ENCODE results near the gene CNN2. TPM values are rescaled to one million over a fixed set of nuclear protein-coding genes. Genes with fewer than 3 reads are reported as not detected.

Gene CNN2
- total RNA-seq, 1 donor from 2014 or later = 226 TPM

DNA sequence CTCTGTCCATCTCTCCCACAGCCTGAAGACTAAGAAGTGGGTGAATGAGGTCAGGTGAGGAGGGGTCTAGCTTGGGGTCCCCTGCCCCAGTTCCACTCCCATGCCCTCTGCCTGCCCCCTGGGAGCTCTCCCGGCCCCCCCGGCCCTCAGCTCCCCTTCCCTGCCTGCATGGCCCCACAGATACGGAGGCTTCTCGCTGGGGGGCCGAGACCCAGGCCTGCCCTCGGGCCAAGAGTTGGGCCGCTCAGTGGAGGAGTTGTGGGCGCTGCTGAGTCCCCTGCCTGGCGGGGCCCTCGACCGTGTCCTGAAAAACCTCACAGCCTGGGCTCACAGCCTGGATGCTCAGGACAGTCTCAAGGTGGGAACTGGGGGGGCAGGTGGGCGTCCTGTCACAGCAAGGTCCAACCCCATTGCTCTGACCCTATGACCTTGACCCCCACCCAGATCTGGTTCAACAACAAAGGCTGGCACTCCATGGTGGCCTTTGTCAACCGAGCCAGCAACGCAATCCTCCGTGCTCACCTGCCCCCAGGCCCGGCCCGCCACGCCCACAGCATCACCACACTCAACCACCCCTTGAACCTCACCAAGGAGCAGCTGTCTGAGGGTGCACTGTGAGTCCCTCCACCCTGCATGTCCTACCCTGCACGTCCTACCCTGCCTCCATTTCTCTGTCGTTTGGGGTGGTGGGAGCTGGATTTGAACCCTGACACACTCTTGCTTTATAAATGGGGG lies 29.6 kb downstream of the CNN2 start:
- DNase-seq (ENCODE audit: low spot score, unreplicated experiment) = no peak
- no peaks in the 10 kb centered on the region for H3K4me1 Mint-ChIP-seq (ENCODE audit: low read depth)
- H3K9me3 Mint-ChIP-seq (ENCODE audit: low read depth) = no peaks in the 10 kb centered on the region
- no peak for TF ChIP-seq CTCF (IDR thresholded peaks at IDR 0.05; ENCODE audit: unreplicated experiment)
- H3K36me3 Mint-ChIP-seq (ENCODE audit: insufficient read depth) = peaks cover 7% of the 10 kb centered on the region
- no peaks in the 10 kb centered on the region for H3K27me3 Mint-ChIP-seq
- peak overlapping the region; percentile 71 for H3K27ac Mint-ChIP-seq
- H3K4me3 Mint-ChIP-seq (ENCODE audit: low read depth) = no peak overlapping the region

- no peak for TF ChIP-seq CTCF (IDR thresholded peaks at IDR 0.05; ENCODE audit: unreplicated experiment)
- H3K9me3 Mint-ChIP-seq (ENCODE audit: low read depth) = no peaks in the 10 kb centered on the region
- H3K36me3 Mint-ChIP-seq (ENCODE audit: insufficient read depth) = peaks cover 7% of the 10 kb centered on the region
- H3K27me3 Mint-ChIP-seq = no peaks in the 10 kb centered on the region
- H3K27ac Mint-ChIP-seq = no peak overlapping the region
- no peaks in the 10 kb centered on the region for H3K4me1 Mint-ChIP-seq (ENCODE audit: low read depth)
- DNase-seq (ENCODE audit: low spot score, unreplicated experiment) = no peak
- H3K4me3 Mint-ChIP-seq (ENCODE audit: low read depth) = no peak overlapping the region
Observed at GRCh38 chr19:1057176-1057855, 30.9 kb downstream of the CNN2 start.

- peaks cover 7% of the 10 kb centered on the region for H3K36me3 Mint-ChIP-seq (ENCODE audit: insufficient read depth)
- DNase-seq (ENCODE audit: low spot score, unreplicated experiment) = no peak
- no peaks in the 10 kb centered on the region for H3K9me3 Mint-ChIP-seq (ENCODE audit: low read depth)
- no peaks in the 10 kb centered on the region for H3K27me3 Mint-ChIP-seq
- no peak for TF ChIP-seq CTCF (IDR thresholded peaks at IDR 0.05; ENCODE audit: unreplicated experiment)
- no peaks in the 10 kb centered on the region for H3K4me1 Mint-ChIP-seq (ENCODE audit: low read depth)
- no peak overlapping the region for H3K27ac Mint-ChIP-seq
- H3K4me3 Mint-ChIP-seq (ENCODE audit: low read depth) = no peak overlapping the region
Observed at GRCh38 chr19:1058112-1058511, 31.7 kb downstream of the CNN2 start.

- Mint-ChIP-seq H3K4me3 (ENCODE audit: low read depth) (no peak overlapping the region), H3K9me3 (ENCODE audit: low read depth) (no peaks in the 10 kb centered on the region), H3K27me3 (peaks cover 9% of the 10 kb centered on the region), H3K36me3 (ENCODE audit: insufficient read depth) (peaks cover 7% of the 10 kb centered on the region), H3K27ac (no peak overlapping the region), H3K4me1 (ENCODE audit: low read depth) (no peaks in the 10 kb centered on the region)
- no peak for TF ChIP-seq CTCF (IDR thresholded peaks at IDR 0.05; ENCODE audit: unreplicated experiment)
- DNase-seq (ENCODE audit: low spot score, unreplicated experiment) = no peak
Observed at GRCh38 chr19:1060689-1061088, 34.3 kb downstream of the CNN2 start.

DNA sequence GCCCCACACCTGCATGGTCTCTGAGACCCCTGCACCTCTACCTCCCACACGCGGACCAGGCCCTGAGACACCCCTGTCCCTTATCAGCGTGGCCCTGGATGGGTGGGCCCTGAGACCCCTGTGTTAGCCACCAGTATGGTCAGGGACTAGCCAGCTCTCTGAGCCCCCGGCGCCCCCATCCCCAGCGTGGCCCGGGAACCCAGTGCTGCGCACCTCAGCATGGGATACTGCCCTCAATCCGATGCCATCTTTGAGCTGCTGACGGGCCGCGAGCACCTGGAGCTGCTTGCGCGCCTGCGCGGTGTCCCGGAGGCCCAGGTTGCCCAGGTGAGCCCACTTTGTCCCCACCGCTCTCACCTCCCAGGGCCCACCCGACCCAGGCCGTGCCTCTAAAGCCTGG lies 35.6 kb downstream of the CNN2 start:
- no peaks in the 10 kb centered on the region for H3K9me3 Mint-ChIP-seq (ENCODE audit: low read depth)
- no peak overlapping the region for H3K27ac Mint-ChIP-seq
- no peaks in the 10 kb centered on the region for H3K36me3 Mint-ChIP-seq (ENCODE audit: insufficient read depth)
- no peak for DNase-seq (ENCODE audit: low spot score, unreplicated experiment)
- H3K27me3 Mint-ChIP-seq = peaks cover 12% of the 10 kb centered on the region
- H3K4me1 Mint-ChIP-seq (ENCODE audit: low read depth) = peaks cover 1% of the 10 kb centered on the region
- no peak overlapping the region for H3K4me3 Mint-ChIP-seq (ENCODE audit: low read depth)
- TF ChIP-seq CTCF (IDR thresholded peaks at IDR 0.05; ENCODE audit: unreplicated experiment) = no peak
